ENCODE data around the gene IFI16. TPM values are rescaled to one million over a fixed set of nuclear protein-coding genes. Genes with fewer than 3 reads are reported as not detected.

The IFI16 gene
- total and polyA plus RNA-seq, 2 of the 4 experiments (the other 2 are of a cell fraction) = 45.0 to 65.3 TPM

DNA sequence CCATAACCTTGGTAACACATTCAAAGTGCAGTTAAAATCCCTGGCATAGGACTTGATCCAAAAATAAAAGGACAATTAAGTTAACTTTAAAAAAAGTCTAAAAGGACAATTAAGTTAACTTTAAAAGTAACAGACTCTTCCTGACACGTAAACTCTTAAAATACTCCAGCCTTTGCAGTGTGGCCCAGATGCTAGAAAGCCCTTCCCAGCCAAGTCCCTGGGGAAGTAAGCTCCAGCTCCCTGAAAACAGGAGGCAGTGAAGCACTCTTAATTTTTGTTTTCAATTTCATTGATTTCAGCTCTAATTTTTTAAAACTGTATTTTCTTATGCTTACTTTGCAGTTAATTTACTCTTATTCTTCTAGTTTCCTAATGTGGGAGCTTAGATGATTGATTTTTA lies 71.9 kb downstream of the IFI16 start:
- no peak overlapping the region for H2BK20ac ChIP-seq (ENCODE audit: low read depth, low read length)
- TF ChIP-seq MAFK (IDR thresholded peaks at IDR 0.05; ENCODE audit: low read depth, low read length) (no peak), MXI1 (IDR thresholded peaks at IDR 0.05; ENCODE audit: borderline replicate concordance, low read depth, low read length) (no peak), CHD1 (IDR thresholded peaks at IDR 0.05; ENCODE audit: low read depth, low read length) (no peak)
- TF ChIP-seq, protein P1, sequence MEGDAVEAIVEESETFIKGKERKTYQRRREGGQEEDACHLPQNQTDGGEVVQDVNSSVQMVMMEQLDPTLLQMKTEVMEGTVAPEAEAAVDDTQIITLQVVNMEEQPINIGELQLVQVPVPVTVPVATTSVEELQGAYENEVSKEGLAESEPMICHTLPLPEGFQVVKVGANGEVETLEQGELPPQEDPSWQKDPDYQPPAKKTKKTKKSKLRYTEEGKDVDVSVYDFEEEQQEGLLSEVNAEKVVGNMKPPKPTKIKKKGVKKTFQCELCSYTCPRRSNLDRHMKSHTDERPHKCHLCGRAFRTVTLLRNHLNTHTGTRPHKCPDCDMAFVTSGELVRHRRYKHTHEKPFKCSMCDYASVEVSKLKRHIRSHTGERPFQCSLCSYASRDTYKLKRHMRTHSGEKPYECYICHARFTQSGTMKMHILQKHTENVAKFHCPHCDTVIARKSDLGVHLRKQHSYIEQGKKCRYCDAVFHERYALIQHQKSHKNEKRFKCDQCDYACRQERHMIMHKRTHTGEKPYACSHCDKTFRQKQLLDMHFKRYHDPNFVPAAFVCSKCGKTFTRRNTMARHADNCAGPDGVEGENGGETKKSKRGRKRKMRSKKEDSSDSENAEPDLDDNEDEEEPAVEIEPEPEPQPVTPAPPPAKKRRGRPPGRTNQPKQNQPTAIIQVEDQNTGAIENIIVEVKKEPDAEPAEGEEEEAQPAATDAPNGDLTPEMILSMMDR (conservative IDR thresholded peaks at IDR 0.05; ENCODE audit: low read depth, low read length) = no peak
- H3K4me1 ChIP-seq (ENCODE audit: control insufficient read depth, insufficient read depth, low read length) = no peaks in the 10 kb centered on the region
- no peak overlapping the region for H4K8ac ChIP-seq (ENCODE audit: low read depth in 2 of 2, low read length in 2 of 2)
- ChIA-PET CTCF (no interaction called here), POLR2A (ENCODE audit: unreplicated experiment) (no interaction called here)
- no peaks in the 10 kb centered on the region for H4K20me1 ChIP-seq (ENCODE audit: insufficient read depth, low read length)
- no peak overlapping the region for H3K23ac ChIP-seq (ENCODE audit: low read depth, low read length)
- dilution Hi-C loops (cut with HindIII; ENCODE audit: low sequenced_read_pairs, unreplicated experiment) = no loop called here
- no peak overlapping the region for H3K4ac ChIP-seq (ENCODE audit: low read depth, low read length)
- H3K9me1 ChIP-seq (ENCODE audit: insufficient read depth, low read length) = no peaks in the 10 kb centered on the region
- BruUV-seq (replicated peaks) = no TSS peak
- H3K36me3 ChIP-seq (ENCODE audit: control insufficient read depth, insufficient read depth, low read length) = no peaks in the 10 kb centered on the region
- no peak overlapping the region for H3K27ac ChIP-seq (ENCODE audit: insufficient read depth, low read length)
- H2AK9ac ChIP-seq (replicated peaks; ENCODE audit: low read depth, low read length, poor library complexity) = no peak overlapping the region
- no peak overlapping the region for H3K18ac ChIP-seq (ENCODE audit: low read depth, low read length)
- intact Hi-C loops (cut with micrococcal nuclease) = no loop called here
- no peak overlapping the region for H3K14ac ChIP-seq (replicated peaks; ENCODE audit: low read depth, low read length)
- DNase-seq = no peak
- no peaks in the 10 kb centered on the region for H3K79me1 ChIP-seq (ENCODE audit: low read depth in 1 of 2, low read length in 2 of 2)
- no peak overlapping the region for H4K91ac ChIP-seq (ENCODE audit: insufficient read depth, low read depth, low read length)
- no peak for ATAC-seq (ENCODE audit: low read depth)
- no peak overlapping the region for H3K4me2 ChIP-seq (ENCODE audit: low read depth, low read length)
- H3K27me3 ChIP-seq (ENCODE audit: control insufficient read depth, insufficient read depth, low read length) = peaks cover 3% of the 10 kb centered on the region
- H3K4me3 ChIP-seq (ENCODE audit: insufficient read depth, low read depth, low read length) = no peak overlapping the region
- no peak overlapping the region for H3K9ac ChIP-seq (ENCODE audit: low read depth, low read length)
- no peak overlapping the region for H2AK5ac ChIP-seq (ENCODE audit: low read depth, low read length)
- no peak overlapping the region for H3K56ac ChIP-seq (ENCODE audit: extremely low read depth, insufficient read depth, low read length)
- no peak overlapping the region for H4K5ac ChIP-seq (ENCODE audit: low read depth, low read length)
- H2BK15ac ChIP-seq (ENCODE audit: low read depth, low read length) = no peak overlapping the region
- H2BK120ac ChIP-seq (ENCODE audit: low read depth, low read length) = no peak overlapping the region
- in situ Hi-C loops (cut with MboI; ENCODE audit: low sequenced_read_pairs) = loop anchor here (10.0 kb wide), 1 partner anchor 1117 kb away; no protein-coding TSS in a partner anchor
- no peak overlapping the region for H2BK5ac ChIP-seq (ENCODE audit: low read depth, low read length, poor library complexity, severe bottlenecking)
- no peaks in the 10 kb centered on the region for H3K9me3 ChIP-seq (ENCODE audit: control insufficient read depth, insufficient read depth, low read length)
- H2AFZ ChIP-seq (replicated peaks; ENCODE audit: low read length, poor library complexity) = no peak overlapping the region
- no CpG with 5 or more reads among the region's 1 CpG for WGBS, 2 experiments (ENCODE audit: extremely low coverage in 2 of 2, insufficient read length in 1 of 2)
